Measurements from ENCODE around the gene PDE4B. TPM values are rescaled to one million over a fixed set of nuclear protein-coding genes. Genes with fewer than 3 reads are reported as not detected.

PDE4B gene
- total and polyA plus RNA-seq, 10 of the 15 experiments (the other 5 are each of a cell fraction or from before 2014, with no cell fraction given): 3.0 to 13.2 (median 5.7) TPM

DNA sequence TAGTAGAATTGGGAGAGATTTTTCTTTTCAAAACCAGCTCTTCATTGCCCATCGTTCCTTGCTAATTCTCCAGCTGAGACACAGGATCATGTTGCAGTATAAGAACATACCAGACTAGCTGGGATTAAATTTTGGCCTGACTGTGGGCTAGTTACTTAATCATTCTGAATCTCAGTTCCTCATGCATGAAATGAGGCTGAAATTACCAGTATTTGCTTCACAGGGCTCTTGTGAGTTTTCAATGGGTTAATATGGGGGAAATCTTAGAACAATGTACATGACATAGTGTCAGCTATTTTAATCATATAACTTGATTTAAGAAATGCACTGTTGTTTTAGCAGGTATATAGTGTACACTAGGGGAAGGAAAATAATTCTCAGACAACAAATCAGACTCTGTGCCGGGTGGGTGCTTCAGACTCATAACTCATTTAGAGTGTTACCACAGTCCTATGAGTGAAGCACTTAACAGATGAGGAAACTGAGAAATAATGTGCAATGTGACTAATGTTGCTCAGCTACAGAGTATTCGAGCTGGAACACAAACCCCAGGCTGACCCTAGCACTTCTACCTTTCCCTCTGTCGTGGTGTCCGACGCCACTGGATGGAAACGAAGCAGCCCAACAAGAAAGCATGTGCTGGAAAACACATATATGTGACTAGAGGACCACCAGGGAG is 603.7 kb downstream of the PDE4B start (continued):
- TF ChIP-seq NFIC (IDR thresholded peaks at IDR 0.05; ENCODE audit: low read depth, low read length) (peak; percentile 75; the same call in 1 of the 2 replicates), DPF2 (IDR thresholded peaks at IDR 0.05) (peak; percentile 77), ZBED1 (IDR thresholded peaks at IDR 0.05; ENCODE audit: borderline replicate concordance) (peak; percentile 63; the same call in 1 of the 2 replicates), BACH1 (IDR thresholded peaks at IDR 0.05; ENCODE audit: borderline replicate concordance) (0 out of 2 replicates have a peak, but pooled peaks have one; percentile 43), ATF7 (IDR thresholded peaks at IDR 0.05; ENCODE audit: low read depth) (peak; percentile 54; the same call in 1 of the 2 replicates), ETV6 (conservative IDR thresholded peaks at IDR 0.05 in 1 of 2, IDR thresholded peaks at IDR 0.05 in 1 of 2; ENCODE audit: borderline replicate concordance in 1 of 2, low read depth in 1 of 2) (peak in 1 of 2 experiments; percentile 34; a peak in 1 of 4 replicates), MTA2 (IDR thresholded peaks at IDR 0.05; ENCODE audit: low read depth) (peak; percentile 80), FOXM1 (IDR thresholded peaks at IDR 0.05; ENCODE audit: low read depth, low read length) (peak; percentile 62), RB1 (IDR thresholded peaks at IDR 0.05; ENCODE audit: borderline replicate concordance) (0 out of 2 replicates have a peak, but pooled peaks have one; percentile 29), JUNB (IDR thresholded peaks at IDR 0.05) (peak; percentile 67), IRF4 (IDR thresholded peaks at IDR 0.05; ENCODE audit: low read depth, low read length) (peak; percentile 10; the same call in 1 of the 2 replicates), TBL1XR1 (IDR thresholded peaks at IDR 0.05; ENCODE audit: low read depth, low read length) (peak; percentile 16; the same call in 1 of the 2 replicates), NBN (IDR thresholded peaks at IDR 0.05) (0 out of 2 replicates have a peak, but pooled peaks have one; percentile 12), SMAD5 (IDR thresholded peaks at IDR 0.05; ENCODE audit: low read depth) (peak; percentile 53)
- TF ChIP-seq, protein P1, sequence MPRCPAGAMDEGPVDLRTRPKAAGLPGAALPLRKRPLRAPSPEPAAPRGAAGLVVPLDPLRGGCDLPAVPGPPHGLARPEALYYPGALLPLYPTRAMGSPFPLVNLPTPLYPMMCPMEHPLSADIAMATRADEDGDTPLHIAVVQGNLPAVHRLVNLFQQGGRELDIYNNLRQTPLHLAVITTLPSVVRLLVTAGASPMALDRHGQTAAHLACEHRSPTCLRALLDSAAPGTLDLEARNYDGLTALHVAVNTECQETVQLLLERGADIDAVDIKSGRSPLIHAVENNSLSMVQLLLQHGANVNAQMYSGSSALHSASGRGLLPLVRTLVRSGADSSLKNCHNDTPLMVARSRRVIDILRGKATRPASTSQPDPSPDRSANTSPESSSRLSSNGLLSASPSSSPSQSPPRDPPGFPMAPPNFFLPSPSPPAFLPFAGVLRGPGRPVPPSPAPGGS (IDR thresholded peaks at IDR 0.05; ENCODE audit: borderline replicate concordance, insufficient read depth, low read depth, low read length, poor library complexity, severe bottlenecking): no peak
- TF ChIP-seq, protein P2, sequence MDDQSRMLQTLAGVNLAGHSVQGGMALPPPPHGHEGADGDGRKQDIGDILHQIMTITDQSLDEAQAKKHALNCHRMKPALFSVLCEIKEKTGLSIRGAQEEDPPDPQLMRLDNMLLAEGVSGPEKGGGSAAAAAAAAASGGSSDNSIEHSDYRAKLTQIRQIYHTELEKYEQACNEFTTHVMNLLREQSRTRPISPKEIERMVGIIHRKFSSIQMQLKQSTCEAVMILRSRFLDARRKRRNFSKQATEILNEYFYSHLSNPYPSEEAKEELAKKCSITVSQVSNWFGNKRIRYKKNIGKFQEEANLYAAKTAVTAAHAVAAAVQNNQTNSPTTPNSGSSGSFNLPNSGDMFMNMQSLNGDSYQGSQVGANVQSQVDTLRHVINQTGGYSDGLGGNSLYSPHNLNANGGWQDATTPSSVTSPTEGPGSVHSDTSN (IDR thresholded peaks at IDR 0.05; ENCODE audit: insufficient replicate concordance, low read depth, low read length): peak; percentile 8
- TF ChIP-seq, protein P3, sequence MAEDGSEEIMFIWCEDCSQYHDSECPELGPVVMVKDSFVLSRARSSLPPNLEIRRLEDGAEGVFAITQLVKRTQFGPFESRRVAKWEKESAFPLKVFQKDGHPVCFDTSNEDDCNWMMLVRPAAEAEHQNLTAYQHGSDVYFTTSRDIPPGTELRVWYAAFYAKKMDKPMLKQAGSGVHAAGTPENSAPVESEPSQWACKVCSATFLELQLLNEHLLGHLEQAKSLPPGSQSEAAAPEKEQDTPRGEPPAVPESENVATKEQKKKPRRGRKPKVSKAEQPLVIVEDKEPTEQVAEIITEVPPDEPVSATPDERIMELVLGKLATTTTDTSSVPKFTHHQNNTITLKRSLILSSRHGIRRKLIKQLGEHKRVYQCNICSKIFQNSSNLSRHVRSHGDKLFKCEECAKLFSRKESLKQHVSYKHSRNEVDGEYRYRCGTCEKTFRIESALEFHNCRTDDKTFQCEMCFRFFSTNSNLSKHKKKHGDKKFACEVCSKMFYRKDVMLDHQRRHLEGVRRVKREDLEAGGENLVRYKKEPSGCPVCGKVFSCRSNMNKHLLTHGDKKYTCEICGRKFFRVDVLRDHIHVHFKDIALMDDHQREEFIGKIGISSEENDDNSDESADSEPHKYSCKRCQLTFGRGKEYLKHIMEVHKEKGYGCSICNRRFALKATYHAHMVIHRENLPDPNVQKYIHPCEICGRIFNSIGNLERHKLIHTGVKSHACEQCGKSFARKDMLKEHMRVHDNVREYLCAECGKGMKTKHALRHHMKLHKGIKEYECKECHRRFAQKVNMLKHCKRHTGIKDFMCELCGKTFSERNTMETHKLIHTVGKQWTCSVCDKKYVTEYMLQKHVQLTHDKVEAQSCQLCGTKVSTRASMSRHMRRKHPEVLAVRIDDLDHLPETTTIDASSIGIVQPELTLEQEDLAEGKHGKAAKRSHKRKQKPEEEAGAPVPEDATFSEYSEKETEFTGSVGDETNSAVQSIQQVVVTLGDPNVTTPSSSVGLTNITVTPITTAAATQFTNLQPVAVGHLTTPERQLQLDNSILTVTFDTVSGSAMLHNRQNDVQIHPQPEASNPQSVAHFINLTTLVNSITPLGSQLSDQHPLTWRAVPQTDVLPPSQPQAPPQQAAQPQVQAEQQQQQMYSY (CRISPR knock-in tag; IDR thresholded peaks at IDR 0.05): no peak
- TF ChIP-seq, protein P4, sequence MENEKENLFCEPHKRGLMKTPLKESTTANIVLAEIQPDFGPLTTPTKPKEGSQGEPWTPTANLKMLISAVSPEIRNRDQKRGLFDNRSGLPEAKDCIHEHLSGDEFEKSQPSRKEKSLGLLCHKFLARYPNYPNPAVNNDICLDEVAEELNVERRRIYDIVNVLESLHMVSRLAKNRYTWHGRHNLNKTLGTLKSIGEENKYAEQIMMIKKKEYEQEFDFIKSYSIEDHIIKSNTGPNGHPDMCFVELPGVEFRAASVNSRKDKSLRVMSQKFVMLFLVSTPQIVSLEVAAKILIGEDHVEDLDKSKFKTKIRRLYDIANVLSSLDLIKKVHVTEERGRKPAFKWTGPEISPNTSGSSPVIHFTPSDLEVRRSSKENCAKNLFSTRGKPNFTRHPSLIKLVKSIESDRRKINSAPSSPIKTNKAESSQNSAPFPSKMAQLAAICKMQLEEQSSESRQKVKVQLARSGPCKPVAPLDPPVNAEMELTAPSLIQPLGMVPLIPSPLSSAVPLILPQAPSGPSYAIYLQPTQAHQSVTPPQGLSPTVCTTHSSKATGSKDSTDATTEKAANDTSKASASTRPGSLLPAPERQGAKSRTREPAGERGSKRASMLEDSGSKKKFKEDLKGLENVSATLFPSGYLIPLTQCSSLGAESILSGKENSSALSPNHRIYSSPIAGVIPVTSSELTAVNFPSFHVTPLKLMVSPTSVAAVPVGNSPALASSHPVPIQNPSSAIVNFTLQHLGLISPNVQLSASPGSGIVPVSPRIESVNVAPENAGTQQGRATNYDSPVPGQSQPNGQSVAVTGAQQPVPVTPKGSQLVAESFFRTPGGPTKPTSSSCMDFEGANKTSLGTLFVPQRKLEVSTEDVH (IDR thresholded peaks at IDR 0.05; ENCODE audit: low read depth, partially characterized antibody): no peak
- TF ChIP-seq, protein P5, sequence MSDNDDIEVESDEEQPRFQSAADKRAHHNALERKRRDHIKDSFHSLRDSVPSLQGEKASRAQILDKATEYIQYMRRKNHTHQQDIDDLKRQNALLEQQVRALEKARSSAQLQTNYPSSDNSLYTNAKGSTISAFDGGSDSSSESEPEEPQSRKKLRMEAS (IDR thresholded peaks at IDR 0.05; ENCODE audit: low read depth, low read length): no peak

Measured in GM12878 (cell line).